ENCODE results near the gene SFXN3.
A peak's percentile ranks its signal among the peaks of the same experiment; 100 is the strongest.

Gene SFXN3

GRCh38 chr10:101000915-101001658 is 29.9 kb upstream of the SFXN3 start:
- TF ChIP-seq, protein P1, sequence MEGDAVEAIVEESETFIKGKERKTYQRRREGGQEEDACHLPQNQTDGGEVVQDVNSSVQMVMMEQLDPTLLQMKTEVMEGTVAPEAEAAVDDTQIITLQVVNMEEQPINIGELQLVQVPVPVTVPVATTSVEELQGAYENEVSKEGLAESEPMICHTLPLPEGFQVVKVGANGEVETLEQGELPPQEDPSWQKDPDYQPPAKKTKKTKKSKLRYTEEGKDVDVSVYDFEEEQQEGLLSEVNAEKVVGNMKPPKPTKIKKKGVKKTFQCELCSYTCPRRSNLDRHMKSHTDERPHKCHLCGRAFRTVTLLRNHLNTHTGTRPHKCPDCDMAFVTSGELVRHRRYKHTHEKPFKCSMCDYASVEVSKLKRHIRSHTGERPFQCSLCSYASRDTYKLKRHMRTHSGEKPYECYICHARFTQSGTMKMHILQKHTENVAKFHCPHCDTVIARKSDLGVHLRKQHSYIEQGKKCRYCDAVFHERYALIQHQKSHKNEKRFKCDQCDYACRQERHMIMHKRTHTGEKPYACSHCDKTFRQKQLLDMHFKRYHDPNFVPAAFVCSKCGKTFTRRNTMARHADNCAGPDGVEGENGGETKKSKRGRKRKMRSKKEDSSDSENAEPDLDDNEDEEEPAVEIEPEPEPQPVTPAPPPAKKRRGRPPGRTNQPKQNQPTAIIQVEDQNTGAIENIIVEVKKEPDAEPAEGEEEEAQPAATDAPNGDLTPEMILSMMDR (IDR thresholded peaks at IDR 0.05; ENCODE audit: low read depth, low read length): no peak; the same call in 1 of the 2 replicates
- peak; percentile 77 for DNase-seq (ENCODE audit: extremely low read depth, low read depth)

DNA sequence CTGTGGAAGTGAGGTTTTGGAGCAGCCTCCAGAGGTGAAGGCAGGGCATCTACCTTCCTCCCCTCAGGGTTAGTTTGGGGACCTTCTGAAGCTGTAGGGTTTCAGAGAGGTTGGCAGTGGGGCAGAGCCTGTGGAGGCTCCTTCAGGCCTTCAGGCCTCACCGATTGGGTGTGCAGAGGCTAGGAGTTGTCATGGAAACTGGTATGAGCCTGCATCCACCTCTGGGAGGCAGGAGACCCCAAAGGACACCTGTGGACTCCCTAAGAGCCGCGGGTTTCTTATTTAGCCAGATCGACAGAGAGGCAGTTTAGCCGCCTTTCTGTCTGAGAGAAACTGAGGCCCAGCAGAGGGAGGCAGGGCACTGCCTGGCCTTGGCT is 29.4 kb upstream of the SFXN3 start:
- TF ChIP-seq, protein P1 (IDR thresholded peaks at IDR 0.05; ENCODE audit: low read depth, low read length): no peak; the same call in 1 of the 2 replicates
- no peak for DNase-seq (ENCODE audit: extremely low read depth, low read depth)

DNA sequence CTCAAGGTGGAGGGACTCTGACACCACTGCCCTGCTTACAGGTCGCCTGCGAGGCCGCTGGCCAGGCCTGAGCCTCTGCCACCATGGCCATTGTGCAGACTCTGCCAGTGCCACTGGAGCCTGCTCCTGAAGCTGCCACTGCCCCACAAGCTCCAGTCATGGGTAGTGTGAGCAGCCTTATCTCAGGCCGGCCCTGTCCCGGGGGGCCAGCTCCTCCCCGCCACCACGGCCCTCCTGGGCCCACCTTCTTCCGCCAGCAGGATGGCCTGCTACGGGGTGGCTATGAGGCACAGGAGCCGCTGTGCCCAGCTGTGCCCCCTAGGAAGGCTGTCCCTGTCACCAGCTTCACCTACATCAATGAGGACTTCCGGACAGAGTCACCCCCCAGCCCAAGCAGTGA is 28.6 kb upstream of the SFXN3 start:
- no peak for DNase-seq (ENCODE audit: extremely low read depth, low read depth)

DNA sequence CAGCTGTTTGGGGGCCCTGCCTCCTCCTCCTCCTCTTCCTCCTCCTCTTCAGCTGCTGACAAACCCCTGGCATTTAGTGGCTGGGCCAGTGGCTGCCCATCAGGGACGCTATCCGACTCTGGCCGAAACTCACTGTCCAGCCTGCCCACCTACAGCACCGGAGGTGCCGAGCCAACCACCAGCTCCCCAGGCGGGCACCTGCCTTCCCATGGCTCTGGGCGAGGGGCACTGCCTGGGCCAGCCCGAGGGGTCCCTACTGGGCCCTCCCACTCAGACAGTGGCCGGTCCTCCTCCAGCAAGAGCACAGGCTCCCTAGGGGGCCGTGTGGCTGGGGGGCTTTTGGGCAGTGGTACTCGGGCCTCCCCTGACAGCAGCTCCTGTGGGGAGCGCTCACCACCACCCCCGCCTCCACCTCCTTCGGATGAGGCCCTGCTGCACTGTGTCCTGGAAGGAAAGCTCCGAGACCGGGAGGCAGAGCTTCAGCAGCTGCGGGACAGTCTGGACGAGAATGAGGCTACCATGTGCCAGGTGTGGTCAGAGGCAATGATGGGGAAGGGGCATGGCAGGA is 27.3 kb upstream of the SFXN3 start:
- DNase-seq (ENCODE audit: extremely low read depth, low read depth): no peak
- TF ChIP-seq, protein P1 (IDR thresholded peaks at IDR 0.05; ENCODE audit: low read depth, low read length): no peak

More for the DNA sequence above, 28.6 kb upstream of the SFXN3 start:
- TF ChIP-seq, protein P1 (IDR thresholded peaks at IDR 0.05; ENCODE audit: low read depth, low read length): no peak

DNA sequence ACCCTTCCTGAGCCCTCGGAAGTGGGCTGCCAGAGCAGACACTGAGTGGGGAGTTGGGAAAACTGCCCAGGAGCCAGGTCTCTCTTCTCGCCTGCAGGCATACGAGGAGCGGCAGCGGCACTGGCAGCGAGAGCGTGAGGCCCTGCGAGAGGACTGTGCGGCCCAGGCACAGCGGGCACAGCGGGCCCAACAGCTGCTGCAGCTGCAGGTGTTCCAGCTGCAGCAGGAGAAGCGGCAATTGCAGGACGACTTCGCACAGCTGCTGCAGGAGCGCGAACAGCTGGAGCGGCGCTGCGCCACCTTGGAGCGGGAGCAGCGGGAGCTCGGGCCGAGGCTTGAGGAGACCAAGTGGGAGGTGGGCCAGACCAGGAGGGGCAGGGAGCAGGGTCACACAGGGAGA is 25.7 kb upstream of the SFXN3 start:
- no peak for DNase-seq (ENCODE audit: extremely low read depth, low read depth)
- TF ChIP-seq, protein P1 (IDR thresholded peaks at IDR 0.05; ENCODE audit: low read depth, low read length): no peak

- TF ChIP-seq, protein P1 (IDR thresholded peaks at IDR 0.05; ENCODE audit: low read depth, low read length): no peak
- no peak for DNase-seq (ENCODE audit: extremely low read depth, low read depth)
These were observed 25.0 kb upstream of the SFXN3 start for GRCh38 chr10:101005869-101006567.

- TF ChIP-seq, protein P1 (IDR thresholded peaks at IDR 0.05; ENCODE audit: low read depth, low read length): no peak
- no peak for DNase-seq (ENCODE audit: extremely low read depth, low read depth)
These were observed 24.4 kb upstream of the SFXN3 start for GRCh38 chr10:101006593-101007098.
